Right lobe of liver (tissue), 4 donors: ENCODE data around the gene LRP2BP.

ENCODE experiments used
- CTCF ChIP-seq, 4 donors: fragments of 200-600 bp in 3 of 4; fragments of 450-650 bp in 1 of 4; IDR thresholded peaks; one replicate each; pipeline versions ENCODE4 v1.5.1 to v1.8.0; 2016 to 2022; ENCODE audit warnings: antibody characterized with exemption in 4 of 4, mild to moderate bottlenecking in 2 of 4
- POLR2A ChIP-seq: fragments of 450-650 bp; IDR thresholded peaks from one replicate; pipeline ENCODE4 v1.6.1; 2017; ENCODE audit warnings: antibody characterized with exemption, mild to moderate bottlenecking
- donor health status: DM: no; HTN: no; CAD: no.
- donor health status: DM: no; HTN: no; CAD: no.
- donor health status: DM: no; HTN: yes; CAD: no.

GRCh38 chr4:185371702-185372101, 24.0 kb downstream of the LRP2BP start:
- no peak for TF ChIP-seq CTCF (IDR thresholded peaks at IDR 0.05)
- TF ChIP-seq POLR2A = no peak
